Osteoblast (primary cell): ENCODE data around the gene MACO1. TPM values are rescaled to one million over a fixed set of nuclear protein-coding genes. Genes with fewer than 3 reads are reported as not detected.

Source experiments
- DNase-seq: peaks from one replicate; pipeline ENCODE4 v3.0.0; 2011; ENCODE audit warnings: low spot score, mixed read lengths; ENCODE audit not compliant: insufficient read length; ENCODE audit errors: missing footprints
- H2AFZ ChIP-seq: 2 replicates; pipeline ENCODE4 v1.6.0; 2011; ENCODE audit warnings: mild to moderate bottlenecking, low read length
- H3K27ac ChIP-seq: 2 replicates; pipeline ENCODE4 v1.5.1; 2011; ENCODE audit warnings: mild to moderate bottlenecking, low read depth, low read length, moderate library complexity
- H3K27me3 ChIP-seq: 2 replicates; pipeline ENCODE4 v1.6.0; 2012; ENCODE audit warnings: mild to moderate bottlenecking, control low read depth, inconsistent platforms, low read length, moderate library complexity; ENCODE audit not compliant: insufficient read depth
- H3K36me3 ChIP-seq: 2 replicates; pipeline ENCODE4 v1.5.1; 2011; ENCODE audit warnings: mild to moderate bottlenecking, low read length, control low read depth, moderate library complexity; ENCODE audit not compliant: insufficient read depth
- H3K4me1 ChIP-seq: 2 replicates; pipeline ENCODE4 v1.5.1; 2011; ENCODE audit warnings: mild to moderate bottlenecking, low read length, control low read depth, moderate library complexity; ENCODE audit not compliant: insufficient read depth
- H3K4me2 ChIP-seq: 2 replicates; pipeline ENCODE4 v1.6.0; 2011; ENCODE audit warnings: mild to moderate bottlenecking, low read length; ENCODE audit not compliant: insufficient read depth
- H3K4me3 ChIP-seq: fragments of 200-600 bp; sonication (generic); 3 replicates; pipeline ENCODE4 v1.5.1; 2012; ENCODE audit warnings: mild to moderate bottlenecking, low read length, inconsistent platforms; ENCODE audit not compliant: insufficient read depth
- H3K79me2 ChIP-seq: 2 replicates; pipeline ENCODE4 v1.6.0; 2012; ENCODE audit warnings: mild to moderate bottlenecking, low read length, control low read depth, inconsistent platforms; ENCODE audit not compliant: insufficient read depth
- H3K9me3 ChIP-seq: 2 replicates; pipeline ENCODE4 v1.5.1; 2011; ENCODE audit warnings: low read depth, low read length, control low read depth
- H4K20me1 ChIP-seq: 2 replicates; pipeline ENCODE4 v1.6.0; 2012; ENCODE audit warnings: mild to moderate bottlenecking, low read length, control low read depth; ENCODE audit not compliant: insufficient read depth
- total RNA-seq: library from RNA; depleted of rRNA; stranded (reverse); fragments of >200 nt; gene quantifications from 2 replicates; pipeline ENCODE4 v1.2.3, GENCODE V29; 2012
- TF ChIP-seq, protein P1 (sequence below): IDR thresholded peaks from 2 replicates; pipeline ENCODE4 v1.5.1; 2011; ENCODE audit warnings: mild to moderate bottlenecking, low read depth, low read length, moderate library complexity; ENCODE audit errors: extremely low read depth

Gene MACO1
- total RNA-seq, 1 donor: 35.5 TPM

DNA sequence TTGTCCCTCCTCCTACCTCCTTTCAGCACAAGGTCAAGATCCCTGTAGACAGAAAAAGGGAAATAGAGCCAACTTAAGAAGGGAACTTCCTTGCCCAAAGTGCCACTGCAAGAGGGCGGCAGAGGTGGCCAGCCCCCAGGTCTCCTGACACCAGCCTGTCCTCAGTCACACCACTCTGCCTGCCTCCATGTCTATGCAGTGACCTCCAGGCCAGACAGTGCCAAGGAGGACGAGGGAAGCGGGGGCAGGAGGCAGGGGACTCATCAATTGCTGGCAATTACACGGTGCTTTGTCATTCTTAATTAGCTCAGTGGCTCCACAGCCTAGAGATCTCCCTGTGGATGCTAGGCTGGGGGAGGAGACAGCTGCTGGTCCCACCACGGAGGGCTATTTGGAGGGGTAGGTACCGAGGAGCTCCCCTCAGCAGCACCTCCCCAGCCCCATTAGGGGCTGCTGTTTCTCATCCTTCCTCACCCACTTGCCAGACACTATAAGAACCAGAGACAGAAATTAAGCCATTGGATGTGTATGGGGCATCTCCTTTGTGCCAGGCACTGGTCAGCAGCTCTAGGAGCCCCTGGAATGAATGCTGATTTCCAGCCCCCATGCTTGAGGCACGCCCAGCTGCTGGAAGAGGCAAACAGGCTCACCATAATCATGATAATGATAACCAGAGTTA is 106.6 kb downstream of the MACO1 start:
- DNase-seq: no peak
- H3K4me3 ChIP-seq: no peak overlapping the region

DNA sequence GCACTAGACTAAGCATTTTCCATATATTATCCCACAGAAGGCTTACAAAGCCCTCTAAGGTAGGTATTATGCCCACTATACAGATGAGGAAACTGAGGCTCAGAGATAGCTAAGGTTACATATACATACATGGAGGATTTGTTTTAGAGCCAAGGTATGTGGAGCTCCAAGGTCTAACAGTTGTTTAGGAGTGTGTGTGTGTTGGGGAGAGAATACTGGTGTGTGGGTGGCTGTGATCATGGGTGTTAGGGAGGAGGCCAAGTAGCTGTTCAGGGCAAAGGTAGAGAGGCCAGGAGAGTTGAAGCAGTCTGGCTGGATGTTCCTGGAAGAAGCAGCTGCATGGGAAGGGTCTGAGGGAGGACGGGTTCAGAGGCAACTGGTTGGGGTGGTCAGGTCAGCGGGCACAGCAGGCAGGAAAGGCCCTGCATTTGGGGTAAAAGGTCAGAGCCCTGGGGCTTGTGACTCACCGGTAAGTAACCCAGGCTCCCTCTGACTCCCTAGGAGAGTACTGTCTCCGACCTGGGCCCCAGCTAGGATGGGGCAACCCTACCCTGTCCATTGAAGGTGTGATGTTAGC is 107.6 kb downstream of the MACO1 start:
- Histone ChIP-seq H2AFZ (no peak overlapping the region), H3K4me3 (no peak overlapping the region)

More for the DNA sequence above, 106.6 kb downstream of the MACO1 start:
- H3K9me3 ChIP-seq: no peaks in the 10 kb centered on the region
- no peaks in the 10 kb centered on the region for H4K20me1 ChIP-seq
- TF ChIP-seq, protein P1, sequence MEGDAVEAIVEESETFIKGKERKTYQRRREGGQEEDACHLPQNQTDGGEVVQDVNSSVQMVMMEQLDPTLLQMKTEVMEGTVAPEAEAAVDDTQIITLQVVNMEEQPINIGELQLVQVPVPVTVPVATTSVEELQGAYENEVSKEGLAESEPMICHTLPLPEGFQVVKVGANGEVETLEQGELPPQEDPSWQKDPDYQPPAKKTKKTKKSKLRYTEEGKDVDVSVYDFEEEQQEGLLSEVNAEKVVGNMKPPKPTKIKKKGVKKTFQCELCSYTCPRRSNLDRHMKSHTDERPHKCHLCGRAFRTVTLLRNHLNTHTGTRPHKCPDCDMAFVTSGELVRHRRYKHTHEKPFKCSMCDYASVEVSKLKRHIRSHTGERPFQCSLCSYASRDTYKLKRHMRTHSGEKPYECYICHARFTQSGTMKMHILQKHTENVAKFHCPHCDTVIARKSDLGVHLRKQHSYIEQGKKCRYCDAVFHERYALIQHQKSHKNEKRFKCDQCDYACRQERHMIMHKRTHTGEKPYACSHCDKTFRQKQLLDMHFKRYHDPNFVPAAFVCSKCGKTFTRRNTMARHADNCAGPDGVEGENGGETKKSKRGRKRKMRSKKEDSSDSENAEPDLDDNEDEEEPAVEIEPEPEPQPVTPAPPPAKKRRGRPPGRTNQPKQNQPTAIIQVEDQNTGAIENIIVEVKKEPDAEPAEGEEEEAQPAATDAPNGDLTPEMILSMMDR: no peak
- H3K36me3 ChIP-seq: no peaks in the 10 kb centered on the region
- H3K27ac ChIP-seq: no peak overlapping the region
- H2AFZ ChIP-seq: no peak overlapping the region
- no peak overlapping the region for H3K4me2 ChIP-seq
- peaks cover 9% of the 10 kb centered on the region for H3K27me3 ChIP-seq
- no peaks in the 10 kb centered on the region for H3K79me2 ChIP-seq
- peaks cover 3% of the 10 kb centered on the region for H3K4me1 ChIP-seq

DNA sequence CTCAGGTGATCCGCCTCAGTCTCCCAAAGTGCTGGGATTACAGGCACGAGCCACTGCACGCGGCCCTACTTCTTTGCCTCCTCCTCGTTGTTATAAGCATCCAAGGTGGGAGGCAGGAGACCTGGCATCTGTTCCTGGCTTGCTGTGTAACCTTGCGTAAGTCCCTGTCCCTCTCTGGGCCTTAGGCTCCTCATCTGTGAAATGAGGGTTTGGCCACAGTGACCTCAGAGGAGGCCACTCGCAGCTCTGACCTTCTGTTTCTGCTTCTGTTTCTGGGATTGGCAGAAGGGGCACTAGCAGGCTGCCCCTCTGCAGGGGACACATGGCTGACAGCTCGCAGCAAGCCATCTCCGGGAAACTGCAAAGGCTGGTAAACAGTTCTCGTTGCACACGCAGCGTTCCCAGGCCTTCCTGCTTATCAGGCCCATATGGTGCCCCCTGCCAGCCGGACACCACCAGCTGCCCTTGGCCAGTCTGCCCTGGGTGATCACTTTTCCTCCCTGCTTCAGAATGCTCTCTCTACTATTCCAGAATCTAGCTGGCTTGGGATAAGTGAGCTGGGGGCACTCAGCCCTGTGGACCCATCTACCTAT is 110.1 kb downstream of the MACO1 start:
- Histone ChIP-seq H3K27ac (no peak overlapping the region), H3K27me3 (peaks cover 7% of the 10 kb centered on the region), H3K4me2 (no peak overlapping the region), H3K36me3 (no peaks in the 10 kb centered on the region), H3K79me2 (peaks cover 20% of the 10 kb centered on the region), H4K20me1 (peaks cover 3% of the 10 kb centered on the region), H2AFZ (no peak overlapping the region), H3K9me3 (no peaks in the 10 kb centered on the region), H3K4me1 (peaks cover 7% of the 10 kb centered on the region), H3K4me3 (no peak overlapping the region)
- DNase-seq: no peak
- TF ChIP-seq, protein P1: no peak

More for the DNA sequence above, 107.6 kb downstream of the MACO1 start:
- H3K4me1 ChIP-seq: no peaks in the 10 kb centered on the region
- no peaks in the 10 kb centered on the region for H4K20me1 ChIP-seq
- H3K27me3 ChIP-seq: peaks cover 9% of the 10 kb centered on the region
- no peaks in the 10 kb centered on the region for H3K79me2 ChIP-seq
- H3K36me3 ChIP-seq: no peaks in the 10 kb centered on the region
- no peak overlapping the region for H3K4me2 ChIP-seq
- TF ChIP-seq, protein P1: no peak
- H3K9me3 ChIP-seq: no peaks in the 10 kb centered on the region
- DNase-seq: peak; percentile 52
- no peak overlapping the region for H3K27ac ChIP-seq

DNA sequence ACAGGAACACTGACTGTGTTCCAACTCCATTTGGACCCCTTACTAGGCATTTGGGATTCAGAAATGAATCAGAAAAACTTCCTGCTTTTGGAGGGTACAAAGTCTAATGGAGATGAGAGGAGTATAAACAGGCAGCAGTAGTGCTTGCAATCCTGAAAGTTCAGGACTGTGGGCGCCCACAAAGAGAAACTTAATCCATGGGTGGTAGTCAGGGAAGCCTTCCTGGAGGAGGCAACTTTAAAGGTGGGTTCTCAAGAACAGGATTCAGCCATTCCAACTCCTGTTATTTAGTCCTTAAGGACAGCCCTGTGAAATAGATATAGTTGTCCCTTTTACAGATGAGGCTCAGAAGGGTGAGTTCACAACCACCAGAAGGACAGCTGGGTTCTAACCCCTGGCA is 110.7 kb downstream of the MACO1 start:
- Histone ChIP-seq H3K4me2 (no peak overlapping the region), H3K79me2 (peaks cover 24% of the 10 kb centered on the region), H3K27ac (no peak overlapping the region), H3K4me3 (no peak overlapping the region), H2AFZ (no peak overlapping the region), H3K4me1 (peaks cover 7% of the 10 kb centered on the region), H3K9me3 (no peaks in the 10 kb centered on the region), H3K27me3 (peaks cover 3% of the 10 kb centered on the region), H4K20me1 (peaks cover 3% of the 10 kb centered on the region), H3K36me3 (no peaks in the 10 kb centered on the region)
- DNase-seq: no peak
- TF ChIP-seq, protein P1: no peak
